Right lobe of liver (tissue), 4 donors: ENCODE measurements around the gene TRIM63.

Source experiments
- CTCF ChIP-seq, 4 donors: fragments of 200-600 bp in 3 of 4; fragments of 450-650 bp in 1 of 4; IDR thresholded peaks; one replicate each; pipeline versions ENCODE4 v1.5.1 to v1.8.0; 2016 to 2022; ENCODE audit warnings: antibody characterized with exemption in 4 of 4, mild to moderate bottlenecking in 2 of 4
- POLR2A ChIP-seq: fragments of 450-650 bp; IDR thresholded peaks from one replicate; pipeline ENCODE4 v1.6.1; 2017; ENCODE audit warnings: antibody characterized with exemption, mild to moderate bottlenecking
- donor health status: DM: no; HTN: no; CAD: no.
- donor health status: DM: no; HTN: no; CAD: no.
- donor health status: DM: no; HTN: yes; CAD: no.

DNA sequence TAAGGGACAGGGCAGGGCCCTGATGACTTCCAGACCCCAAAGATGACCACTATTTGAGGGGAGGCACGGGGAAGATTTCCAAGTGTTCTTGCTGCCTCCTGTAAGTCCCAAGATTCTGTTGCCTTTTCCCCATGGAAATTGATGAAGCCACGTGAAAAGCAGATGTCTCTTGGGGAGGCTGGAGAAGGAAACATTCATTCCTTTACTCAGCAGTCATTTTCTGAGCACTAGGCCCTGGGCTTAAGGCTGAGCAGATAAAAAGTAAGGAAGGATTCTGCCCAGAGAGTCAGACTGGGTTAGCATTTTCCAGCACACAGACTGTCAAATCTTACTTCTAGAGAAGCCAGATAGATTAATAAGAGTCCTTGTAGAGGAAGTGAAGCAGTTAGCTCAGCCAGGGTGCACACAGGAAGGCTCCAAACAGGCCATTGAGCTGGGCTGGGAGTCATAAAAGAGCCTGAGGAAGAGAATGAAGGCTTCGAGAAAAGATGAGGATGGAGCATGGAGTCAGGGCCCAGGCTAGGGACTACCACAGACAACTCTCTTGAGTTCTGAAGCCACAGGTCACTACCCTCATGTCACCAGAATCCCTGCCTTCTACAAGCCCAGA is 35.7 kb downstream of the TRIM63 start:
- TF ChIP-seq CTCF (IDR thresholded peaks at IDR 0.05) (no peak), POLR2A (no peak)
